Gastrocnemius medialis (tissue), 4 donors: ENCODE results near the gene UGT2B15.

ENCODE experiments used
- POLR2A ChIP-seq, 2 donors: fragments of 450-650 bp; IDR thresholded peaks; one replicate each; pipeline ENCODE4 v1.6.1; 2017; ENCODE audit warnings: antibody characterized with exemption in 2 of 2, mild to moderate bottlenecking in 2 of 2, moderate library complexity in 2 of 2
- TF ChIP-seq, protein P1 (sequence below), 5 experiments: fragments of 450-650 bp in 3 of 5; fragments of 200-600 bp in 2 of 5; sonication (generic) in 2 of 5; IDR thresholded peaks in 4 of 5; conservative IDR thresholded peaks in 1 of 5; 1 replicate in 4 of 5; 2 replicates in 1 of 5; pipeline ENCODE4 v1.5.1; 2016 to 2019; ENCODE audit warnings: antibody characterized with exemption in 5 of 5, mild to moderate bottlenecking in 3 of 5, moderate library complexity in 3 of 5

DNA sequence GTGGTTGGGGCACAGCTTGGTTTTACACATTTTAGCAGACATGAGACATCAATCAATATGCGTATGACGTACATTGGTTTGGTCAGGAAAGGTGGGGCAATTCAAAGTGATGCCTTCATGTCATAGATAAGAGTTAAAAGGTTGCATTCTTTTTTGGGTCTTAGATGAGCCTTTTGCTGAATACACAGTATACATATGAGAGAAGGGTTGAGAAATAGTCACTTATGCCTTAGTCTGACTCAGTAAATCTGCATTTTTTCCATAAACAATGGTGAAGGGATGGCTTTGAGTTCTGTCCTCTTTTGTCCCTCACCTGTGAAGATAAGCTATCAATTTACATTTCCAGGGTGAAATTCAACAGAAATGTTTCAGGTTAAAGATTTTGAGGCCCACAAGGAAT is 43.9 kb upstream of the UGT2B15 start:
- TF ChIP-seq POLR2A (IDR thresholded peaks at IDR 0.05) = no peak
- TF ChIP-seq, protein P1, sequence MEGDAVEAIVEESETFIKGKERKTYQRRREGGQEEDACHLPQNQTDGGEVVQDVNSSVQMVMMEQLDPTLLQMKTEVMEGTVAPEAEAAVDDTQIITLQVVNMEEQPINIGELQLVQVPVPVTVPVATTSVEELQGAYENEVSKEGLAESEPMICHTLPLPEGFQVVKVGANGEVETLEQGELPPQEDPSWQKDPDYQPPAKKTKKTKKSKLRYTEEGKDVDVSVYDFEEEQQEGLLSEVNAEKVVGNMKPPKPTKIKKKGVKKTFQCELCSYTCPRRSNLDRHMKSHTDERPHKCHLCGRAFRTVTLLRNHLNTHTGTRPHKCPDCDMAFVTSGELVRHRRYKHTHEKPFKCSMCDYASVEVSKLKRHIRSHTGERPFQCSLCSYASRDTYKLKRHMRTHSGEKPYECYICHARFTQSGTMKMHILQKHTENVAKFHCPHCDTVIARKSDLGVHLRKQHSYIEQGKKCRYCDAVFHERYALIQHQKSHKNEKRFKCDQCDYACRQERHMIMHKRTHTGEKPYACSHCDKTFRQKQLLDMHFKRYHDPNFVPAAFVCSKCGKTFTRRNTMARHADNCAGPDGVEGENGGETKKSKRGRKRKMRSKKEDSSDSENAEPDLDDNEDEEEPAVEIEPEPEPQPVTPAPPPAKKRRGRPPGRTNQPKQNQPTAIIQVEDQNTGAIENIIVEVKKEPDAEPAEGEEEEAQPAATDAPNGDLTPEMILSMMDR (IDR thresholded peaks at IDR 0.05 in 4 of 5, conservative IDR thresholded peaks at IDR 0.05 in 1 of 5) = no peak
